MCF 10A (cell line): ENCODE measurements around the gene ADI1. TPM values are rescaled to one million over a fixed set of nuclear protein-coding genes. Genes with fewer than 3 reads are reported as not detected.

Experiments
- BruUV-seq: library from RNA; stranded (reverse); fragments of 400-500 nt; replicated peaks from 2 replicates; lab custom pipeline; 2021; lab: Mats Ljungman, UMichigan
- CTCF ChIA-PET: fragments of 300-600 bp; sonication (Branson Sonifier 250); formaldehyde crosslinking; extraction: SDS; loops from one replicate; lab custom pipeline; 2021; ENCODE audit warnings: antibody characterized with exemption, inconsistent platforms; lab: Yijun Ruan, JAX
- POLR2A ChIA-PET: fragments of 300-600, 350-650 bp; sonication (Branson Sonifier 250); formaldehyde crosslinking; extraction: SDS; loops from one replicate; lab custom pipeline; 2020; ENCODE audit warnings: antibody characterized with exemption, inconsistent platforms; lab: Yijun Ruan, JAX
- DNase-seq: peaks from one replicate; pipeline ENCODE4 v3.0.0-alpha.2; 2018; ENCODE audit not compliant: unreplicated experiment
- H3K27ac Mint-ChIP-seq: one replicate; pipeline ENCODE4 v1.8.0; 2022; ENCODE audit warnings: mild to moderate bottlenecking, low read depth, mixed read lengths; ENCODE audit not compliant: unreplicated experiment
- H3K27me3 Mint-ChIP-seq: one replicate; pipeline ENCODE4 v1.8.0; 2022; ENCODE audit warnings: mixed read lengths; ENCODE audit not compliant: insufficient read depth, unreplicated experiment
- H3K36me3 Mint-ChIP-seq: one replicate; pipeline ENCODE4 v1.8.0; 2022; ENCODE audit warnings: mild to moderate bottlenecking, moderate library complexity, mixed read lengths; ENCODE audit not compliant: insufficient read depth, unreplicated experiment
- H3K4me1 Mint-ChIP-seq: one replicate; pipeline ENCODE4 v1.8.0; 2022; ENCODE audit warnings: mixed read lengths; ENCODE audit not compliant: insufficient read depth, unreplicated experiment
- H3K4me3 Mint-ChIP-seq: one replicate; pipeline ENCODE4 v1.8.0; 2022; ENCODE audit warnings: mild to moderate bottlenecking, moderate library complexity, mixed read lengths; ENCODE audit not compliant: unreplicated experiment
- H3K9me3 Mint-ChIP-seq: one replicate; pipeline ENCODE4 v1.8.0; 2022; ENCODE audit warnings: mixed read lengths; ENCODE audit not compliant: unreplicated experiment
- CTCF ChIP-seq: fragments of 200-600 bp; IDR thresholded peaks from one replicate; pipeline ENCODE4 v1.8.0; 2022; ENCODE audit warnings: antibody characterized with exemption, mild to moderate bottlenecking; ENCODE audit not compliant: unreplicated experiment
- intact Hi-C: fragments of 100-400 bp; cut with micrococcal nuclease; formaldehyde crosslinking; loops from 2 replicates; pipeline ENCODE4 v1.14.1; 2022
- total RNA-seq: library from RNA; stranded (reverse); gene quantifications from 2 replicates; pipeline ENCODE4 v1.2.3, GENCODE V29; 2022

The ADI1 gene
- total RNA-seq, 1 experiment from 2014 or later = 61.9 TPM

- no TSS peak for BruUV-seq
- H3K4me3 Mint-ChIP-seq = no peak overlapping the region
- POLR2A ChIA-PET = no interaction called here
- no peak for DNase-seq
- H3K27ac Mint-ChIP-seq = no peak overlapping the region
- intact Hi-C loops = no loop called here
- peaks cover 8% of the 10 kb centered on the region for H3K36me3 Mint-ChIP-seq
- CTCF ChIA-PET = no interaction called here
- no peaks in the 10 kb centered on the region for H3K4me1 Mint-ChIP-seq
- TF ChIP-seq CTCF = no peak
- H3K9me3 Mint-ChIP-seq = no peaks in the 10 kb centered on the region
- no peaks in the 10 kb centered on the region for H3K27me3 Mint-ChIP-seq
These were observed 35.1 kb downstream of the ADI1 start for GRCh38 chr2:3483986-3484960.

- no peak for DNase-seq
- H3K9me3 Mint-ChIP-seq = no peaks in the 10 kb centered on the region
- BruUV-seq = no TSS peak
- no peaks in the 10 kb centered on the region for H3K27me3 Mint-ChIP-seq
- no peak for TF ChIP-seq CTCF
- H3K27ac Mint-ChIP-seq = no peak overlapping the region
- intact Hi-C loops = no loop called here
- POLR2A ChIA-PET = interaction anchor here (0.7 kb wide), 1 partner anchor 9 kb away, joined by 3 read pairs; no protein-coding TSS in a partner anchor
- H3K36me3 Mint-ChIP-seq = peaks cover 13% of the 10 kb centered on the region
- CTCF ChIA-PET = no interaction called here
- no peaks in the 10 kb centered on the region for H3K4me1 Mint-ChIP-seq
- no peak overlapping the region for H3K4me3 Mint-ChIP-seq
These were observed 35.9 kb downstream of the ADI1 start for GRCh38 chr2:3483227-3483985.

GRCh38 chr2:3482363-3482821 is 36.9 kb downstream of the ADI1 start:
- ChIA-PET POLR2A (no interaction called here), CTCF (no interaction called here)
- Mint-ChIP-seq H3K27ac (no peak overlapping the region), H3K36me3 (peaks cover 21% of the 10 kb centered on the region), H3K4me1 (no peaks in the 10 kb centered on the region), H3K4me3 (no peak overlapping the region), H3K9me3 (no peaks in the 10 kb centered on the region), H3K27me3 (no peaks in the 10 kb centered on the region)
- no peak for DNase-seq
- TF ChIP-seq CTCF = no peak
- intact Hi-C loops = no loop called here
- BruUV-seq = no TSS peak
